ENCODE measurements around the gene AP5Z1.

The AP5Z1 gene

DNA sequence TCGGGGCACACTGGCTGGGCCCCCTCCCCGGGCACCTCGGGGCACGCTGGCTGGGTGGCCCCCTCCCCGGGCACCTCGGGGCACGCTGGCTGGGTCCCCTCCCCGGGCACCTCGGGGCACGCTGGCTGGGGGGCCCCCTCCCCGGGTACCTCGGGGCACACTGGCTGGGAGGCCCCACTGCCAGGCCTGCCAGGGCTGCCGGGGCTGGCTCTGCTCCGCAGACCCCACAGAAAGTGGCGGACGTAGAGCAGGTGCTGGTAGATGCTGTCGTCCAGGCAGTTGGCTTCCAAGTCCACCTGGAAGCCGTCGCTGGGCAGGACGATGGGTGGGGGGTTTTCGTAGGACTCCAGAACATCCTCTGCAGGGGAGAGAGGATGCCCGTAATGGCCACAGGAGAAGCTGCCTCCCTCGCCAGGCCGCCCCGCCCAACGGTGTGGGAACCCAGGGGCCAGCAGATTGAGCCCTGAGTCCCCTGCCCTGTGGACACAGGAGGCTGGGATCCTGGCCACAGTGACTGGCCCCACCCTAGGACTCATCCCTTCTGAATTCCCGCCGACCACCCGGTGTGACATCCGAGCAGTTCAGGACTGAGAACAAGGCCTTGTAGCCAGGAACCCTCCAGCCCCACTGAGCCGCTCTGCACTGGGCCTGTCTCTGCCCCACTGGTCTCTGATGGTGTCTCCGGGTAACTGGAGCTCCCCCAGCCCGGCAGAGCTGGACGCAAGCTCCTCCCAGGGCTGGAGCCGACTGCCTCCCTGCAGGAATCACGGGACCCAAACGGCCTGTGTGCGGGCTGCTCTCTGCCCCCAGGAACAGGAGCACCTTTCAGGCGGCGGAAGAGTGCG is 28.2 kb downstream of the AP5Z1 start:
- DNase-seq, result no peak

GRCh38 chr7:4805110-4805983 is 29.9 kb downstream of the AP5Z1 start:
- no peak for DNase-seq

- DNase-seq, result no peak
These were observed 30.5 kb downstream of the AP5Z1 start for GRCh38 chr7:4805984-4806300.

- DNase-seq, result no peak
These were observed 31.7 kb downstream of the AP5Z1 start for GRCh38 chr7:4806983-4807597.

DNA sequence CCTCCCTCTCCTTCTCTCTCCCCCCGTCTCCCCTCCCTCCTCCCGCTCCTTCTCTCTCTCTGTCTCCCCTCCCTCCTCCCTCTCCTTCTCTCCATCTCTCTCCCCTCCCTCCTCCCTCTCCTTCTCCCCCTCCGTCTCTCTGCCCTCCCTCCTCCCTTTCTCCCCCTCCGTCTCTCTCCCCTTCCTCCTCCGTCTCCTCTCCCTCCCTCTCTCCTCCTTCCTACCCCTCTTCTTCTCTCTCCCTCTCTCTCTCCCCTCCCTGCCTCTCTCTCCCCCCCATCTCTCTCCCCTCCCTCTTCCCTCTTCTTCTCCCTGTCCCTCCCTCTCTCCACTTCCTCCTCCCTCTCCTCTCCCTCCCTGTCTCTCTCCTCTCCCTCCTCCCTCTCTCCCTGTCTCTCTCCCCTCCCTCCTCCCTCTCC is 32.2 kb downstream of the AP5Z1 start:
- no peak for DNase-seq

GRCh38 chr7:4808026-4808425 is 32.6 kb downstream of the AP5Z1 start:
- DNase-seq, result no peak

DNA sequence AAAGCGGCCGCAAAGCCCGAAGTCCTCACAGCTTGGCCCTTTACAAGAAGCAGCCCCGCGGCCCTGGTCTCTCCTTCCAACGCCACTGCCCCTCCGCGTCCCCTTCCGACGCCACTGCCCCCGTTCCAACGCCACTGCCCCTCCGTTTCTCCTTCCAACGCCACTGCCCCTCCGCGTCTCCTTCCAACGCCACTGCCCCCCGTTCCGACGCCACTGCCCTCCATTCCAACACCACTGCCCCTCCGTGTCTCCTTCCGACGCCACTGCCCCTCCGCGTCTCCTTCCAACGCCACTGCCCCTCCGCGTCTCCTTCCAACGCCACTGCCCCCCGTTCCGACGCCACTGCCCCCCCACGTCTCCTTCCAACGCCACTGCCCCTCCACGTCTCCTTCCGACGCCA is 33.1 kb downstream of the AP5Z1 start:
- DNase-seq, result no peak

GRCh38 chr7:4809091-4809591 is 33.7 kb downstream of the AP5Z1 start:
- no peak for DNase-seq

DNA sequence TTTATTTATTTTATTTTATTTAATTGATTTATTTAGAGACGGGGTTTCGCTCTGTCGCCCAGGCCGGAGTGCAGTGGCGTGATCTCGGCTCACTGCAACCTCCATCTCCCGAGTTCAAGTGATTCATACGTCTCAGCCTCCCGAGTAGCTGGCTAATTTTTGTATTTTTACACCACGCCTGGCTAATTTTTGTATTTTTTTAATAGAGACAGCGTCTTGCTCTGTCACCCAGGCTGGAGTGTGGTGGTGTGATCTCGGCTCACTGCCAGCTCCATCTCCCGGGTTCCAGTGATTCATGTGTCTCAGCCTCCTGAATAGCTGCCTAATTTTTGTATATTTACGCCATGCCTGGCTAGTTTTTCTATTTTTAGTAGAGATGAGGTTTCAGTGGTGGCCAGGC is 34.2 kb downstream of the AP5Z1 start:
- no peak for DNase-seq

GRCh38 chr7:4814433-4814832 is 39.0 kb downstream of the AP5Z1 start:
- no peak for DNase-seq

DNA sequence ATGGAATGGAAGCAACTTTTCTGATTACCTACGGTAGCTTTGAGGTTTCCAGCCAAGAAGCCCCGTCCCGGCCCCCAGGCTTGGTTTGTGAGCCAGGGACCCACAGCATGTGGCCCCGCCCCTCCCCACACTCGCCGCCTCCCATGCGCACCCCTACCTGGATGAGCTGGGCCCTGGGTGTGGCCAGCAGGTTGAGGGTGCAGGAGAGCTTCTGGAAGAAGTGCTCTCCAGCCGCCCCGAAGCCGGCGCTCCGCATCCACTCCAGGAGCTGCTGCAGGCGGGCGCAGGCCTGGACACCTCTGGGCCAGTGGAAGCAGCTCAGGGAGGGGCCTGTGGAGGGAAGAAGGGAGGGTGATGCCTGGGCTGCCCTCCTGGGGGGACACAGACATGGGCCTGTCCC is 39.7 kb downstream of the AP5Z1 start:
- no peak for DNase-seq

DNA sequence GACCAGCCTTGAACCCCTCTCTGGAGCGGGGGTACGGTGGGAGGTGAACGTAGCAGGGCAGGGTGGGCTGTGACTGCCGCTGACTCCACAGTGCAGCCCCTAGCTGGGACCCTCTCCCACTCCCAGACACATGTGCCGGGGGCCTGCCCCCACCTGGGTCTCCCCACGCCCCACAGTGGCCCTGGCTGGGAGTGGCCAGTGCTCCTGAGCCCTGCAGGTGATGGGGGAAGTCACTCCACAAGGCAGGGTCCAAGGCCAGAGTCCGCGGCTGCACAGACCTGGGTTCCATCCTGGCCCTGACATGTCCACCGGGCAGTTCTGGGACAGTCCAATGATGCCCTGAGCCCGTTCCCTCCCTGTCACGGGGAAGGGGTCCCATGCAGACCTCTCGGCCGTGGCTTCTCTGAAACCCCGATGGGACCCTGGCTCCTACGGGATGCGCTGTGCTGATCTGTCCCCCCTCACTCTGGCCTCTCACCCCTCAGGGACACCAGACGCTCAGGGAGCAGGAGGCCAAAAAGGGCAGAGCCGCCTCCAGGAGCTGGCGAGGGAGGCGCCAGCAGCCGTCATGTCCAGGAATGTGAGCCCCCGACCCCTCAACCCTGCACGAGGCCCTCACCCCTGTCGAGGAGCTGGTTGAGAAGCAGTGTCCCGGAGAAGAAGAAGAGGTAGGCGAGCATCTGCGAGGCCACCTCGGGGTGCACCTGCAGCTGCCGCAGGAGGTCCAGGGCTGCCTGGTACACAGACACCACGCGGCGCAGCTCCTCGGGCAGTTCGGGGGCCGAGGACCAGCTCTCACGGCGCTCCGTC is 40.4 kb downstream of the AP5Z1 start:
- no peak for DNase-seq

- DNase-seq, result no peak
These were observed 41.1 kb downstream of the AP5Z1 start for GRCh38 chr7:4816419-4817080.

- DNase-seq, result no peak
These were observed 41.9 kb downstream of the AP5Z1 start for GRCh38 chr7:4817178-4817901.

DNA sequence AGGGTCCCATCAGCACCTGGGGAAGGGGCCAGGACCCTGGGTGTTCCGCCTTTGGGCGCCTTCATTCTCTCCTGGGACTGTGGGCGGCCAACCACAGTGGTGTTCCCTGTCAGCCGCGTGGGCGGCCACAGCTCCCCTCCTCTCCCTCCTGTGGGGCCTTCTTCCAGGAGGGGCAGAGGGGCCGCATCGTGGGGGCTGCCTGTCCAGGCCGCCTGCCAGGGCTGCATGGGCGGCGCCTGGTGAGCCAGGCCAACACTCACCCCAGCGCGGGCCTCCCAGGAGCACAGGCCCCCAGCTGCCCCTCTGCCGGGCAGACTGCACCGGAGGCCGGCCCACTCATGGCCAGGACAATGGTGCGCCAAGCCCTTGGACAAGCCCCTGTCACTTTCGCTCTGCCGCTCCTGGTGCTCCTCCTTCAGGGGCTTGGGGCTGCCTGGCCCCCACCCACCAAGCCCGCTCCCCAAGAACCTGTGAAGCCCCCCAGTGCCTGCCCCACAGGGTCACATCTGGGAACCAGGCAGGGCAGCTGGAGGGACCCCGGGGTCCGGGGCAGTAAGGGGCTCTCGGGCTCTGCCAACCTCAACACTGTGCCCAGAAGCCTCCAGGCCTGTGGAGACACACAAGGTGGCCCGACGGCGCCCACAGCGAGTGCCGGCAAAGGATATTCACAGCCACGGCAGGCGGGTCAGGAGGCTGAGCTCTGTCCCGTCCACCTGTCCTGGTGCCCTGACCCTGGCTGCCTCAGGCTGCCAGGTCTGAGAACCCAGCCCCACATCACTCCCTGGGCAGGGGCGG is 42.8 kb downstream of the AP5Z1 start:
- DNase-seq, result no peak

- no peak for DNase-seq
These were observed 44.4 kb downstream of the AP5Z1 start for GRCh38 chr7:4819560-4820404.

DNA sequence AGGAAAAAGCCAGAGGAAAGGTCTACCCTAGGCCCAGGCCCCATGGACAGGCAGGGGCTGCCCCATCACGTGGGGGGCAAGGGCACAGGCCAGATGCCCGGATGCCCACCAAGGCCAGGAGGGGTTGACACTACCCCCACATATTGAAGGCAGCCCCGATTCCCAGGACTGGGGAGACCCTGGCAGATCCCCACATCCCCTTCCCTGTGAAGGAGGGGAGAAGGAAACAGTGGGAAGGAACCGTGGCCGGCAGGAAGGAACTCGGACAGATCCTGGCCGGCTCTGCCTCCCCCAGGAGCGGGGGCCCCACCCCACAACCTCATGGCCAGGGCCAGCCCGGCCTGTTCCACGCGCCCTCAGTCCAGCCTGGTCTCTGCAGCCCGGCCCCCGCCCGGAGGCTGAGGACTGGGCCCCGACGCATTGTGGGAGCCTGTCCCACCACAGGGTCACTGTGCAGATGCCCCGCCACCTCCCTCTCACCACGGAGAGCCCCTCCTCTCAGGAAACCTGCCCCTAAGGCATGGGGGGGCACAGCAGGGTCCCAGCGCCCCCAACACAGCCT is 45.1 kb downstream of the AP5Z1 start:
- DNase-seq, result no peak

DNA sequence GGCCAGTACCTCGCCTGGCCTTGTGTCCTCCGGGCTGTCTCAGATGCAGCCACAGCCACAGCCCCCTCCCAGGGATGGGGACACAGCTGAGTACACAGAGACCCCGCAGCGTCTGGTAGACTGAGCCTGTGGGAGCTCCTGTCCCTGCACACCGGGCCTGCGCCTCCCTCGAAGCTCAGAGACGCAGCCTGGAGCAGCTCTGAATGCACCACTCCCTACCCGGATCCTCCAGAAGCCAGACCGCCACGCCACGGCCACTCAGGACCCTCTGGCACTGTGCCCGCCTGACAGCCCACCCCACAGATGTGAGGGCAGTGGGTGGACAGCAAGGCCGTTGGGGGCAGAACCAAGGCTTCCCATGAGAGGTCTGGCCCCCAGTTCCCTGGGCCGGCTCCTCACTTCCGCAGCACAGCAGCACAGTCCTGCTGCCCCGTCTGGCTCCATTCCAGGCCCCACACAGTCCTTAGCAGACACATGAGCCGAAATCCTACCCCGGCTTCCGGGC is 45.6 kb downstream of the AP5Z1 start:
- DNase-seq, result no peak

GRCh38 chr7:4822677-4823076 is 47.3 kb downstream of the AP5Z1 start:
- no peak for DNase-seq
